GM12874 (cell line): ENCODE data around the gene AHI1.

ENCODE experiments used
- CTCF ChIP-seq: IDR thresholded peaks from 2 replicates; pipeline ENCODE4 v1.5.1; 2011; ENCODE audit warnings: low read depth, mild to moderate bottlenecking, control low read depth, low read length, moderate library complexity; ENCODE audit not compliant: insufficient read depth

AHI1 gene

DNA sequence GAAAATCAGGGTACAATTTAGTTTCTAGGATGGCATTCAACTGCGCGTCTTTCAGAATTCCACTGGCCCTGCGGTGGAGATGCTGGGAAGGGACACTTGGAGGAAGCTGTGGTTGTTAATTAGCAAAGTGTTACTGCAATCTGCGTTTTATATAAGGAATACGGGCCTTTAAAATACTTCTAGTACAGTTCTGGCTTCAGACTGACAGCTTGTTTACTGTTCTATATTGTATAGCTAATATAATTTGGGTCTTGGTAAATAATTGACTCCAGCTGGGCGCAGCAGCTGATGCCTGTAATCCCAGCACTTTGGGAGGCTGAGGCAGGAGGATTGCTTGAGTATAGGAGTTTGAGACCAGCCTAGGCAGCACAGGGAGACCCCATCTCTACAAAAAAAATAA, 252.7 kb downstream of the AHI1 start:
- no peak for TF ChIP-seq CTCF

DNA sequence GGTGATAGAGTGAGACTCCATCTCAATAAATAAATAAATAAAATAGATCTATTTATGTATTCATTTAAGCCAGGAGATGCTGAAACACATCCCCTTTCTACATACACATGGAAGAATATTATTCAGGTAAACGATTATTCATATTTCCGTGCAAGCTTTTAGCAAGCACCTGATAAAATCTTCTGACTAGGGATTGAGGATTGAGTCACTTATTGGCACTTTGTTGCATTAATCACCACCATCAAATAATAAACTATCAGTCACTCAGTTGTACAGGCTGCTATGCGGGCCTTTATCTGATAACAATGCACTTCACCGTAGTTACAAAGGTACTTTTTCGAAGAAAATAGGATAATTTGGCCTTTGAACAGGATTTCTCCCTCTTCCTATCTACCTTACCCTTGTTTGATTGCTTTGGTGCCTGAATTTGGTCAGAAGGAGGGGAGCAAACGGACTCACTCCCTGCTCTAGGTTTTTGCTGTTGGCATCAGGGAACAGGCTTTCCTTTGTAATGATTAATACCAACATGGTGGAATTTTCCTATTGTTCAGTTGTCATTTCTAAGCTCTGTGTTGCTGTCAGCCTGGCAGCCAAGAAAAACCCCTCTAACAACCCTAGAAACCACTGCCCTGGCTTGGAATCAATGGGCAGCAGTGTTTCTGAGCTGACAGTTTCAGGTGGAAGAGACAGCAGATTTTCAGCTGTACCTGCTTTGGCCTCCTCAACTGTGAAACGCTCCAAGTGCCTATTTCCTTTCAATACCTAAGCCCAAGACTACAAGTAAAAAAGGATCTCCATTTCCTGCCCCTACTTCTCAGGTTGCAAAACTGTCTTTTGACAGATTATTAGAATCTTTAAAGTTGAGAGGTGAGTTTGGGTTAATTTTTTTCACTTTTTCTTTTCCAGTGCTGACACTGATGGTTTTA, 253.4 kb downstream of the AHI1 start:
- no peak for TF ChIP-seq CTCF

GRCh38 chr6:135240711-135241110, 256.8 kb downstream of the AHI1 start:
- no peak for TF ChIP-seq CTCF

DNA sequence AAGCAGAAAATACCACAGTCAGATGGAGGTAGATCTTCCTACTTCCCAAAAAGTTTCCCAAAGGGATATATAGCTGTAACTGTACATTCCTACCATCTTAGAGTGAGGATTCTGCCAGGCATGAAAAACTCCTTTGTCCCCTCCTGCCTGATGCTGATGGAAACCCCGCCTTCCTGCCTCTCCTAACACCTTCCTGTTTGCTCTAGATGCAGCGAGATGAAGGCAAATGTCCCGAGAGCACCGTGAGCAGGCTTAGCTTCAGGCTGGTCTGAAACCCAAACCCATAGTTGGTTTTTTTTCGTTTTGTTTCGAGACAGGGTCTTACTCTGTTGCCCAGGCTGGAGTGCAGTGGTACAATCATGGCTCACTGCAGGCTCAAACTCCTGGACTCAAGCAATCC, 260.8 kb downstream of the AHI1 start:
- no peak for TF ChIP-seq CTCF

DNA sequence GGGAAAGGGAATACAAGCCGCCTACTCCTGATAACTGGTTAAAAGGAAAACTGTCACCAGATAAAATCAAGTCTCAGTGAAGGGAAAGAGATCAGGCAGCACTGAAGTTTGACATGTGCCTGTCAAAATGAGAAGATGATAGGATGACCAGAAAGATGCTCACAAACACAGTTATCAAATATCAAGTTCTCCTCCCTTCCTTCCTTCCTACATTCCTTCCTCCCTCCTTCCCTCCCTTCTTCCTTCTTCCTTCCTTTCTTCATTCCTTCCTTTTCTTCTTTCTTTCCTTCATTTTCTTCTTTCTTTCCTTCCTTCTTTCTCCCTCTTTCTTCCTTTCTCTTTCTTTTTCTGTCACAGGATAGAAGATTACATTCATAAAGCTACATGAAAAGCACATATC, 261.2 kb downstream of the AHI1 start:
- no peak for TF ChIP-seq CTCF

DNA sequence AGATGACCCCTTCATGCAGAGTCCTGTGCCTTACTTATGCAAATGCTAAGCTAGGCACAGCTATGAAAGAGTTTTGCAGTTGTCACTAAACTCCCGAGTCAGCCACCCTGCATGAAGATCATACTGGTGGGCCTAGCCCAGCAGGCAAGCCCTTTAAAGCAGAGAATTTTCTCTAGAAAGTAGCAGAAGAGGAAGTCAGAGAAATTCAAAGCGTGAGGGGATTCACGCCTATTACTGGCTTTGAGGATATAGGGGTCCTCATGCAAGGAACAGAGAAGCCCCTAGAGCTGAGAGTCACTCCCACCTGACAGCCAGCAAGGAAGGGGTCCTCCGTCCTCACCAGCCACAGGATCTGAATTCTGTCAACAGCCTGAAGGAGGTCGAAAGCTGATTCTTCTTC, 261.8 kb downstream of the AHI1 start:
- TF ChIP-seq CTCF: no peak

GRCh38 chr6:135234492-135234780, 263.1 kb downstream of the AHI1 start:
- TF ChIP-seq CTCF: no peak
